HL-60 (cell line): ENCODE measurements around the gene DDR1.

Experiments used
- CTCF ChIP-seq: IDR thresholded peaks from one replicate; pipeline ENCODE4 v1.5.1; 2011; ENCODE audit warnings: low read length, control low read depth, inconsistent platforms; ENCODE audit not compliant: insufficient read depth
- GABPA ChIP-seq: IDR thresholded peaks from 2 replicates; pipeline ENCODE4 v1.6.1; 2012; ENCODE audit warnings: low read depth
- POLR2AphosphoS5 ChIP-seq: IDR thresholded peaks from 2 replicates; pipeline ENCODE4 v1.6.1; 2012; ENCODE audit warnings: low read depth

DNA sequence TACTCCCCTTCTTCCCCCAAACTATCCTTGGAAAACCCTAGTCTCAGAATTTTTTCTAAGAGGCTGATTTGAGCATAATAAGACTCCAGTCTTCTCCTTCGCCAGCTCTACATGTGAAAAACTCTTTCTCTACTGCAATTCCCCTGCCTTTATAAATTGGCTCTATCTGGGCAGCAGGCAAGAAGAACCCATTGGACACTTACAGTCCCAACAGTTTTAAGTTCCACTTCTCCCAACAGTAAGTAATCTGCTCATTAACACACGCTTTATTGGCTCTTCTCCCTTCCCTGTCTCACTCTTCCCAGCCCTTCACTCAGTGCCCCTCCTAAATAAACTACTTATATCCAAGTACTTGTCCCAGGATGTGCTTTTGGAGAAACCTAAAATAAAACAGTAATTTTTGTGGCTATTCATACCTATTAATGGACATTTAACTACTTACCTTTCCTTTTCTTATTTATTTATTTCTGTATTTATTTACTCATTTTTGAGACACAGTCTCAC is 11.1 kb upstream of the DDR1 start:
- no peak for TF ChIP-seq POLR2AphosphoS5
- TF ChIP-seq CTCF = no peak
- TF ChIP-seq GABPA = no peak
